Measurements from ENCODE around the gene PRKG1.

Gene PRKG1

DNA sequence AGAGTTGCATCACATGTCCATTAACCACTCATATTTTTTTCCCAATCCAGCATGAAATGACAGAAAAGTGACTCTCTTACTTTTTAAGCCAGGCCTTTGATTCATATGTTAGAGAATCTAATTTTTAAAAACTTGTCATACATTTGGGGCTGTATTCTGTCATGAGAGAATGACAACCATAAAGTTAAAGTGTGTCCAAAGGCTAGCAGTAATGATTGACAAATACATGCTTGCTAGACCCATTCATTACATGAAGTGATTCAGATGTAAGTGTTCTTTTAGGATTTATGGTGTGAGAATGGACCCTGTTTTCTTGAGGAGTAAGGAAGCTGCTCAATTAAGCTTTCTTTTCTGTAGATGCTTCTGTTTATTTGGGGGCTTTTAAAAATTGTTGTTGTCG lies 549.7 kb downstream of the PRKG1 start:
- DNase-seq, result no peak

GRCh38 chr10:51629934-51630639 lies 555.8 kb downstream of the PRKG1 start:
- no peak for DNase-seq

- DNase-seq, result no peak
These were observed 556.3 kb downstream of the PRKG1 start for GRCh38 chr10:51630640-51631005.

- no peak for DNase-seq
These were observed 561.1 kb downstream of the PRKG1 start for GRCh38 chr10:51635436-51635835.

GRCh38 chr10:51638211-51638610 lies 563.9 kb downstream of the PRKG1 start:
- DNase-seq, result no peak

DNA sequence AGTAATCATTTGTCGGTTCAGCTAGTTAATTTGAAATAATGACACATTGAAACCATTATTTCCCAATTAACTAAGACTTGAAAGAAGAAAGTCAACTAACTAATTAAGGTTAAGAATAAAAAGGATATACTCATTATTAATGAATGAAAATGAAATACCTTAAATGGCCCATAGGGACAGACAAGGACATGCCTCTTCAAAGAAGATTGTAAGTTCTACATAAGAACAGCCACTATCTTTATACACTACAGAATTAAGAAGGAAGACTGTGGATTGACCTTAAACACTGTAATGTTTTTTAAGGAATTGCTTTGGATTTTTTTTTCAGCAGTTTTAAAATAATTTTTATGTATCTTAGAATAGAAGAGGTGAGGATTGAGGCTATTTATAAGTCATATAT lies 564.5 kb downstream of the PRKG1 start:
- no peak for DNase-seq

DNA sequence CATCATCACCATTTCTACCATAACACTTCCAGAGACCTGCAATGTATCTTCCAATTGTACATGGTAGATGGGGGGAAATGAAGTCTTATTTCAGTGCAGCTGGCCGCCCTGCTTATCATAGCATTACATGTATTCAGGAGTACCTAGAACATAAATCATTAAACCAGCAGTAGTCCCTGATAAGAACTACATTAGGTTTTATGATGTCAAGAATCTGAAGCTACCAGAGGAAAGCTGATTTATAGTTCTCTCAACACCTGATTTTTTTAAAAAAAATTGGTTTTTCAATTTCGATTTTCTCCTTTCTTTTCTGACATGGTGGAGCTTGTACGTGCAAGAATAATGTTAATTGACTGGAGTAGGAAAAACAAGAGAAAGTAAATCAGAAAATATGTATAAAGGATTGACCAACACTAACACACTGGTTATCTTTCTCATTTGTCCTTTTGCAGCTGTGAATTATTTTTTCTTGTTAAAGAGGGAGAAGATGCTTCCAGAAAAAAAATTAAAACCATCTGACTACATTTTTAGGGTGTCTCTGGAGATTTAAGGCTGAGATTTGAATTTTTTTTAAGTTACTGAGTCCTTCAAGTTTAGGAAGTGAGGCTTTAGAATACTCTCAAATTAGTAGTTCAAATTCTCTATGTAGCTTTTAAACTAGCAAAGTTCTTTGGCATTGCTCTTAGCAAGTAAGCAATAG lies 566.0 kb downstream of the PRKG1 start:
- no peak for DNase-seq

DNA sequence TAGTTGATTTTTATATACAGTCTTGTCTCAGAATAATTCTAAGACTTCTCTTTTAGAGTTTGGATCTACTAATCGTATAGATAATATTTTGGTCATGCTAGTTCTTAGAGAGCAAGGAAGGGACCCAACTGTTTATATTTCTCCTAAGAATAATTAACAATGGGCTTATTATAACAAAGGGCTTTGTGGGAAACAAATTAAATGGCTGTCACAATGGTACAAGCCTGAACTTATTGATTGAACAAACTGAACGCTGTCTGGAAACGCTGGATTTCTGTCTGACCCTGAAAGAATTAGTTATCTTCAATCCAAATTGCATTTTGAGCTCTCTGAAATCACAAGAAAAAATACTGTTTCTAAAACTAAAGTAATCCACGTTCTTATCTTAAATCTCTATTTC lies 568.3 kb downstream of the PRKG1 start:
- no peak for DNase-seq

DNA sequence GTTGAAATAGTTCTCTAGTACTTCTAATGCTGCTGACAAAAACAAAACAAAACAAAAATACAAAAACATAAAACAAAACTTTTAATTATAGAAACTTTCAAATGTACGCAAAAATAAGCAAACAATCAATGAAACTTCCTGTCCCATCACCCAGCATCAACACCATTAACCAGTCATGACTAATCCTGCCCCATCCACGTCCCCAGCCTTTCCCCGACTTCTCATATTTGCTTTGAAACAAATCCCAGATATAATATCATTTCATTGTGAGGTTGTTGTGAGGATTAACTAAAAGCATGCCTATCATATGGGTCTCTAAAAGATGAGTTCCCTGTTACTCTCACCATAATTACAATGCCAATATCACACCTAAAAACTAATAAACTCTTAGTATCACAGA lies 569.4 kb downstream of the PRKG1 start:
- no peak for DNase-seq

DNA sequence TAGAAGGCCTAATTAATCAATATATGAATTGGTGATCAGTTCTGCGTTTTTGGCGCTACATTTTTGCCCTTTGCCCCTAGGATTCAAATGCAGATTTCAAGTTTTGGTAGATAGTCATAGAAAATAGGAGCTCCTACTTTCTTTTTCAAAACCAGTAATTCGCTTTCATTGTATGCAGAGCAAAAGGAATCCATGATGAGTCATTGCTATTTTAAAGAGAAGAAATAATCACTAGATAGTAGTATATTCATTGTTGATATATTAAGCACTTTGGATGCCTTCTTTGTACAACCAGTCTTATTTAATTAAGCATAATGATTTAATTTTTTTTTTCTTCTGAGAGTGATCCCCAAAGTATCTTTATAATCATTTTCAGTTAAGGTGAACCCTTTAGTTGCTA lies 574.8 kb downstream of the PRKG1 start:
- DNase-seq, result no peak

DNA sequence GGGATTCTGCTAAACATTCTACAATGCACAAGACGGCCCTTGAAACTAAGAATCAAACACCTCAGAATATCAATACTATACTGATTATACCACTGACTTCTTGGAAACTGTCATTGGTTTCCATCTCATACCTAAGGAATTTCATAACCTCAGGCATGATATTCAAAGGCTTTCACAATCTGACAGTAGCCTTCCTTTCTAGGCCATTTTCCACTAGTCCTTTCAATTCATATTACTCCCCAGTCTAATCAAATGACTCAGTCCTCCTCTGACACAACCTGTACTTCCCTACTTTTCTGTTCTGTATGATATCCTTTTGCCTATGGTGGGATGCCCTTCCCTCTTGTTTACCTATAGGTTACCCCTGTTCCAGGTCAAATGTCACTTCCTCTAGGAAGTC lies 576.8 kb downstream of the PRKG1 start:
- DNase-seq, result no peak

- no peak for DNase-seq
These were observed 578.7 kb downstream of the PRKG1 start for GRCh38 chr10:51653025-51653424.

- DNase-seq, result no peak
These were observed 580.6 kb downstream of the PRKG1 start for GRCh38 chr10:51654918-51655317.

DNA sequence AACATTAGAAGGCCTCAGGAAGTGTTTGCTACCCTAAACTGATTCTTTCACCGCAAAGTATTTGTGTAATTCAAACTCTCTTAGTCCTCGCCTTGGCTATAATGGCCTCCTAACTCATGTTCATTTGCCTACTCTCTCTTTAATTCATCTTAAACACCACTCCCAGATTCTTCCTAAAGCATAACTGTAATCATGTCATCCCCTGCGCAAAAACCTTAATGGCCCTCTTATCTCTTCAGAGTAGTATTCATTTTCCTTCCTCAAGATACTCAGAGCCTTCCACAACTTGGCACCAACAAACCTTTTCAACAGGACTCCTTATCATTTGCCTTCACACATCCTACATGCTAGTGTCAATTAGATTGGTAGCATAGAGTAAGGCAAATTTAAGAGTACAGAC lies 582.2 kb downstream of the PRKG1 start:
- DNase-seq, result no peak

DNA sequence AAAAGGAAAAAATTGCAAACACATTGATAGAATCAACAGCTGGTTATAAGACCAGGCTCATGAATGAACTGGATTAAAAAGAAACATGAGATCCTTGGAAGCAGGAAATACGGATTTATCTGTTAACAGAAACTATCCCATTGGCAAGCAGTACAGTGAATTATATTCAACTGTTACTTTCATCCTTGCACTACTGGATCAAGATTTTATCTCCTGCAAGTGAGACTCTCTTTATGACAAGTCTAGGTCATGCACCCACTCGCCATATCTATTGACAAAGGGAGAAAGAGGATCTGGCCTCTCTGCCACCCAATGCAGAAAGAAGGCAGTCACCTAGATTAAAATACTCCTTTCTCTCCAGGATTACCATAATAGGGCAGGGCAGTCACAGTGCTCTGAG lies 583.7 kb downstream of the PRKG1 start:
- DNase-seq, result no peak

DNA sequence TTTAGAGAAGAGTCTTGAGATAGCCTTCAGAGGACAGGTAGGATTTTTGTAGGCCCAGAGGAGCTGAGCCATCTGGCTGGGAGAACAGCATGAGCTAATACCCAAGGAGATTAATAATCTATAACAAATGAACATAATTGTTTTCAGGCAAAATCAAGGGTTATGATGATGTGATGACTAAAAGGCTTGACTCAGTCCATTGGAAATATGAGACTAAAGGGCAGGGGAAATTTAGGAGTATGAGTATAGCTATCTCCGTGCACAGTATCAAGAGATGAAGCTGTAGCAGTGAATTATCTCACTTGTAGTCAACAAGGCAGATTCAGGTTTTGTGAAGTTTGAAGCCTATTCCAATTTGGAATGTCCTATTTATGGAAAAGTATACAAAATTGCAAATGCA lies 585.1 kb downstream of the PRKG1 start:
- DNase-seq, result no peak

- DNase-seq, result no peak
These were observed 588.8 kb downstream of the PRKG1 start for GRCh38 chr10:51663086-51663485.

GRCh38 chr10:51666456-51666855 lies 592.2 kb downstream of the PRKG1 start:
- no peak for DNase-seq

GRCh38 chr10:51667678-51668335 lies 593.5 kb downstream of the PRKG1 start:
- no peak for DNase-seq

DNA sequence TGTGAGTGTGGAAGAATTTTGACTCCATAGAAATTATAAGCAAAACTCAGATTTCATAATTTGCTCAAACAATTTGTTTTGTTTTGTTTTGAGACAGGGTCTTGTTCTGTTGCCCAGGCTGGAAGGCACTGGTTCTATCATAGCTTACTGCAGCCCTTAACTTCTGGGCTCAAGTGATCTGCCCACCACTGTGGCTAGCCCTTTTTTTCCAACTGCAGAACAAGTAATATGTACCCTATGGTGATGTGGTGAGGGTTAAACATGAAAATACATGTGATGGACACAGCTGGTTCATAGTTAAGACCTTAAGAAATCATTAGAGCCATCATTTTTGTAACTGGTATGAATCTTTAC lies 594.0 kb downstream of the PRKG1 start:
- no peak for DNase-seq

DNA sequence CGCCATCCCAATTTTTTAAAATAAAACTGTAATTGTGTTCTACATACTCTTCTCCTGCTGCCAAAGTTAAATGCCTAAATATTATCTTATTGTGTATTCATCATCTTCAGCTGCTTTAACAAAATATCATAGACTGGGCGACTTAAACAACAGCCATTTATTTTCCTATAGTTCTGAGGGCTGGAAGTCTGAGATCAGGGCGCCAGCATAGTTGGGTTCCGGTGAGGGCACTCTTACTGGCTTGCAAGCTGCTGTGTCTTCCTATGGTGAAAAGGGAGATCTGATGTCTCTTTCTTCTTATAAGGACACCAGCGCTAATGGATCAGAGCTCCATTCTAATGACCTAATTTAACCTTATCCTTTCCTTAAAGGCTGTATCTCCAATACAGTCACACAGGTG lies 594.8 kb downstream of the PRKG1 start:
- DNase-seq, result no peak

DNA sequence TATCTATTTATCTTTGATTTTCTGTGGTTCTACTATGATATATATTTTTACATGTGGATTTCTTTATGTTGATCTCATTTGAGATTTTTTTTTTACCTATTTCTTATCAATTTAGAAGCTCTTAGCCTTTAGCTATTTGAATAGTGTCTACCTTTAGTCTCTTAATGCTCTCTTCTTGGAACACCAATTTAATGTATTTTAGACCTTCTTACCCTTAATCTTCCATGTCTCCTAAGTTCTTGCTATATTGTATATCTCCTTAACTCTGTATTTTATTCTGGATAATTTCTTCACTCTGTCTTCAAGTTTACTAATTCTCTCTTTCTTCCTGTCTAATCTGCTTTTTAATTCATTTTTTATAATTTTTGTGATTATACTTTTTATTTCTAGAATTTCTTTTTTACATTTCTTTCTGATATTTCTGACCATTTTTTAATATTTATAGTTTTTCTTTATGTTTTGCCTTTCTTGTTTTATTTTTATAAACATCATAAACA lies 597.8 kb downstream of the PRKG1 start:
- DNase-seq, result no peak

GRCh38 chr10:51675088-51675487 lies 600.8 kb downstream of the PRKG1 start:
- no peak for DNase-seq

- DNase-seq, result no peak
These were observed 605.6 kb downstream of the PRKG1 start for GRCh38 chr10:51679841-51680240.

Data from activated CD4-positive, alpha-beta T cell treated with anti-CD3 and anti-CD28 coated beads, Interleukin-10, Interleukin-2, amounts not matched to agents 100 ng/mL and 50 ng/mL, durations not matched to agents 16 hours and 8 hours (primary cell).